Ascending aorta (tissue), 2 donors: ENCODE measurements around the gene OLR1. TPM values are rescaled to one million over a fixed set of nuclear protein-coding genes. Genes with fewer than 3 reads are reported as not detected.

Experiments used
- DNase-seq, 2 donors: peaks; one replicate each; pipeline ENCODE4 v3.0.0-alpha.2; 2019; ENCODE audit warnings: low spot score in 2 of 2
- H3K27ac ChIP-seq, 2 donors: fragments of 200-600 bp; sonication (generic); one replicate each; pipeline ENCODE4 v1.5.1; 2016 to 2017; ENCODE audit warnings: mild to moderate bottlenecking in 1 of 2
- H3K27me3 ChIP-seq: fragments of 200-600 bp; sonication (generic); one replicate; pipeline ENCODE4 v1.5.1; 2017
- H3K36me3 ChIP-seq, 2 donors: fragments of 200-600 bp; sonication (generic); one replicate each; pipeline ENCODE4 v1.5.1; 2016
- H3K4me1 ChIP-seq, 2 donors: fragments of 200-600 bp; sonication (generic); one replicate each; pipeline ENCODE4 v1.5.1; 2016 to 2017; ENCODE audit warnings: mild to moderate bottlenecking in 1 of 2
- H3K4me3 ChIP-seq, 2 donors: fragments of 200-600 bp; sonication (generic); one replicate each; pipeline ENCODE4 v1.5.1; 2016 to 2017; ENCODE audit warnings: mild to moderate bottlenecking in 1 of 2
- H3K9me3 ChIP-seq, 2 donors: fragments of 200-600 bp; sonication (generic); one replicate each; pipeline ENCODE4 v1.5.1; 2016
- CTCF ChIP-seq, 3 experiments: fragments of 200-600 bp in 2 of 3; fragments of 450-650 bp in 1 of 3; sonication (generic) in 2 of 3; IDR thresholded peaks; one replicate each; pipeline ENCODE4 v1.5.1; 2016 to 2019; ENCODE audit warnings: antibody characterized with exemption in 3 of 3, mild to moderate bottlenecking in 1 of 3, moderate library complexity in 1 of 3
- intact Hi-C: fragments of 100-400 bp; cut with DNase I; formaldehyde crosslinking; loops from one replicate; pipeline ENCODE4 v1.15.1; 2023
- total RNA-seq: library from RNA; depleted of rRNA; stranded (reverse); fragments of >200 nt; gene quantifications from one replicate; pipeline ENCODE4 v1.1.0, GENCODE V29; 2016

OLR1 gene
- total RNA-seq, 1 donor from 2014 or later: 2.1 TPM

GRCh38 chr12:10214136-10214894, 42.4 kb upstream of the OLR1 start:
- no peak for TF ChIP-seq CTCF (IDR thresholded peaks at IDR 0.05)
- Histone ChIP-seq H3K4me1 (peaks cover 0 to 14% of the 10 kb centered on the region in 2 donors), H3K27me3 (no peaks in the 10 kb centered on the region), H3K36me3 (peaks cover 13 to 17% of the 10 kb centered on the region in 2 donors), H3K27ac (peak overlapping the region; percentile 99 to 100), H3K4me3 (peak overlapping the region; percentile 90 to 93), H3K9me3 (no peaks in the 10 kb centered on the region)
- DNase-seq: no peak
- intact Hi-C loops: loop anchor here (5.0 to 10.0 kb wide), 4 partner anchors 148 to 1520 kb away; partner anchors contain the start of genes A2M, RIMKLB and SMIM10L1

GRCh38 chr12:10213168-10214135, 41.5 kb upstream of the OLR1 start:
- Histone ChIP-seq H3K36me3 (peaks cover 5 to 9% of the 10 kb centered on the region in 2 donors), H3K4me3 (peak overlapping the region; percentile 90 to 93), H3K27ac (peak overlapping the region; percentile 99 to 100), H3K9me3 (no peaks in the 10 kb centered on the region), H3K4me1 (peaks cover 0 to 14% of the 10 kb centered on the region in 2 donors), H3K27me3 (no peaks in the 10 kb centered on the region)
- no peak for TF ChIP-seq CTCF (IDR thresholded peaks at IDR 0.05)
- intact Hi-C loops: loop anchor here (2.0 to 10.0 kb wide), 5 partner anchors 149 to 1519 kb away; partner anchors contain the start of genes A2M, MAGOHB, RIMKLB and SMIM10L1
- peak; percentile 74 to 93 for DNase-seq

GRCh38 chr12:10212739-10213131, 40.8 kb upstream of the OLR1 start, which contains the start of gene GABARAPL1:
Gene GABARAPL1 (plus strand): TSS chr12:10212877. CDS start chr12:10213130, 253 bp downstream.
- H3K4me1 ChIP-seq: peaks cover 0 to 14% of the 10 kb centered on the region in 2 donors
- DNase-seq: peak; percentile 54 to 93
- no peaks in the 10 kb centered on the region for H3K9me3 ChIP-seq
- intact Hi-C loops: loop anchor here (1.0 to 10.0 kb wide), 6 partner anchors 150 to 1518 kb away; partner anchors contain the start of genes A2M, MAGOHB, RIMKLB and SMIM10L1
- peak within 1 kb of the TSS; percentile 99 to 100 for H3K27ac ChIP-seq
- TF ChIP-seq CTCF (IDR thresholded peaks at IDR 0.05): no peak
- no peaks in the 10 kb centered on the region for H3K27me3 ChIP-seq
- H3K36me3 ChIP-seq: peaks cover 0 to 2% of the 10 kb centered on the region in 2 donors
- peak within 1 kb of the TSS; percentile 90 to 93 for H3K4me3 ChIP-seq

DNA sequence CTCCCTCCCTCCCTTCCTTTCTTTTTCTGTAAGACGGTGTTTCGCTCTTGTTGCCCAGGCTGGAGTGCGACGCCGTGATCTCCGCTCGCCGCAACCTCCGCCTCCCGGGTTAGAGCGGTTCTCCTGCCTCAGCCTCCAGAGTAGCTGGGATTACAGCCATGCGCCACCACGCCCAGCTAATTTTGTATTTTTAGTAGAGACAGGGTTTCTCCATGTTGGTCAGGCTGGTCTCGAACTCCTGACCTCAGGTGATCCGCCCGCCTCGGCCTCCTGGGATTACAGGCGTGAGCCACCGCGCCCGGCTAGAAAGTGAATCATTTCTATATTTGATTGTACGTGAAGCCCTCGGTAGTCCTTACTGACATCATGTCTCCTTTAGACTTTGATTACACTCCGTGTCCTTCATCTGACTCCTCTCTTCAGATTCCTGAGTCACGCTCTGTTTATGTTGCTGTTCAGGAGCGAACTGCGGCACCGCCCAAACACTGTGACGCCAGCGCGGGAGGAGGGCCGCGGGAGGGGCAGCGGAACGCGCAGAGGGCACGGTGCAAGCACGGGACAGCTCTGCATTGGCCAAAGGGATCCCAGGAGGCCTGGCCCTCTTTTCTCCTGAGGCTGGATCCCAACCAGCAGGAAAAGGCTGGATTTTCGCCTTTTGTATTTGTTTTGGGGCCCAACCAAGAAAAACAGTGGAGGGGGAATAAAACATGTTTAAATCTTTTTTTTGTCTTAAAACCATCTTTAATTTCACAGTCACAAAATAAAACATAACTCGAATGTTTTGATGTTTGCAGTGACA, 40.2 kb upstream of the OLR1 start:
- no peaks in the 10 kb centered on the region for H3K27me3 ChIP-seq
- H3K4me3 ChIP-seq: peak overlapping the region; percentile 90 to 93
- intact Hi-C loops: loop anchor here (1.0 to 10.0 kb wide), 6 partner anchors 150 to 1517 kb away; partner anchors contain the start of genes A2M, MAGOHB, RIMKLB and SMIM10L1
- H3K9me3 ChIP-seq: no peaks in the 10 kb centered on the region
- H3K36me3 ChIP-seq: no peaks in the 10 kb centered on the region
- H3K27ac ChIP-seq: peak overlapping the region; percentile 99 to 100
- DNase-seq: peak; percentile 97 to 99
- H3K4me1 ChIP-seq: peaks cover 0 to 10% of the 10 kb centered on the region in 2 donors
- TF ChIP-seq CTCF (IDR thresholded peaks at IDR 0.05): no peak
